HepG2 (cell line): Measurements from ENCODE around the gene NCBP3. TPM values are rescaled to one million over a fixed set of nuclear protein-coding genes. Genes with fewer than 3 reads are reported as not detected.

Source experiments
- AGO2 ChIP-seq: fragments of 200-400 bp; formaldehyde crosslinking; optimal IDR thresholded peaks from 2 replicates; pipeline ENCODE3; 2017; ENCODE audit warnings: mild to moderate bottlenecking, low read depth, low read length, moderate library complexity
- DMAP1 ChIP-seq: IDR thresholded peaks from 2 replicates; pipeline ENCODE4 v1.6.1; 2016
- HNRNPK ChIP-seq: fragments of 200-400 bp; formaldehyde crosslinking; IDR thresholded peaks from 2 replicates; pipeline ENCODE4 v1.6.1; 2018; ENCODE audit warnings: low read length, low read depth, moderate library complexity, mild to moderate bottlenecking; ENCODE audit not compliant: poor library complexity, severe bottlenecking
- KAT7 ChIP-seq: IDR thresholded peaks from 2 replicates; pipeline ENCODE4 v1.6.1; 2018; ENCODE audit warnings: borderline replicate concordance, missing compliant biosample characterization
- MYC ChIP-seq: sonication (generic); formaldehyde crosslinking; IDR thresholded peaks from 2 replicates; pipeline ENCODE4 v1.9.0; 2021; ENCODE audit warnings: missing genetic modification reagents, borderline replicate concordance
- RBFOX2 ChIP-seq: fragments of 200-400 bp; formaldehyde crosslinking; IDR thresholded peaks from 2 replicates; pipeline ENCODE4 v1.6.1; 2017; ENCODE audit warnings: low read depth, mild to moderate bottlenecking, low read length
- RNF2 ChIP-seq: fragments of 450-650 bp; conservative IDR thresholded peaks from 2 replicates; pipeline ENCODE4 v1.6.1; 2016; ENCODE audit warnings: low read depth
- SP5 ChIP-seq: IDR thresholded peaks from 2 replicates; pipeline ENCODE4 v1.6.1; 2016; ENCODE audit warnings: low read depth, borderline replicate concordance
- SPEN ChIP-seq: sonication (generic); formaldehyde crosslinking; IDR thresholded peaks from 2 replicates; pipeline ENCODE4 v1.5.1; 2020; ENCODE audit warnings: low read depth, mild to moderate bottlenecking, missing genetic modification reagents
- THYN1 ChIP-seq: sonication (generic); formaldehyde crosslinking; IDR thresholded peaks from 2 replicates; pipeline ENCODE4 v1.8.1; 2023; ENCODE audit warnings: low read depth, mild to moderate bottlenecking, moderate library complexity, missing genetic modification reagents, borderline replicate concordance
- ZGPAT ChIP-seq: IDR thresholded peaks from 2 replicates; pipeline ENCODE4 v1.6.1; 2016; ENCODE audit warnings: mild to moderate bottlenecking
- ZNF292 ChIP-seq: sonication (generic); formaldehyde crosslinking; IDR thresholded peaks from 2 replicates; pipeline ENCODE4 v1.8.1; 2022; ENCODE audit warnings: mild to moderate bottlenecking, low read depth, missing genetic modification reagents, borderline replicate concordance
- polyA plus RNA-seq, 8 experiments: library from polyadenylated mRNA; depleted of rRNA in 3 of 8; stranded (reverse) in 7 of 8; unstranded in 1 of 8; fragments of >200 nt; fragmentation: Illumina TruSeq in 4 of 8; extraction: Trizol in 4 of 8; gene quantifications; 2 replicates each; pipeline versions ENCODE4 v1.2.1 to v1.2.3, GENCODE V29; 2011 to 2016; ENCODE audit warnings: low read depth in 4 of 8, missing spikeins in 1 of 8, mixed read lengths in 1 of 8; ENCODE audit not compliant: insufficient read depth in 1 of 8
- total RNA-seq, 5 experiments: library from RNA; depleted of rRNA; stranded (reverse); fragments of >200 nt; fragmentation: Illumina TruSeq; extraction: Trizol; gene quantifications; 2 replicates each; pipeline ENCODE4 v1.2.3, GENCODE V29; 2016; ENCODE audit warnings: low read depth in 1 of 5
- TF ChIP-seq, protein P1 (sequence below): sonication (generic); formaldehyde crosslinking; IDR thresholded peaks from 2 replicates; pipeline ENCODE4 v1.5.0; 2020; ENCODE audit warnings: missing genetic modification reagents, mild to moderate bottlenecking, borderline replicate concordance
- TF ChIP-seq, protein P2 (sequence below): sonication (generic); formaldehyde crosslinking; IDR thresholded peaks from 2 replicates; pipeline ENCODE4 v1.4.0; 2020; ENCODE audit warnings: missing genetic modification reagents, borderline replicate concordance
- TF ChIP-seq, protein P3 (sequence below): sonication (generic); formaldehyde crosslinking; IDR thresholded peaks from 2 replicates; pipeline ENCODE4 v1.4.0; 2020; ENCODE audit warnings: missing genetic modification reagents, mild to moderate bottlenecking, borderline replicate concordance
- TF ChIP-seq, protein P4 (sequence below): sonication (generic); formaldehyde crosslinking; IDR thresholded peaks from 2 replicates; pipeline ENCODE4 v1.8.1; 2023; ENCODE audit warnings: mild to moderate bottlenecking, inconsistent platforms, moderate library complexity, missing genetic modification reagents, borderline replicate concordance
- TF ChIP-seq, protein P5 (sequence below): sonication (generic); formaldehyde crosslinking; IDR thresholded peaks from 2 replicates; pipeline ENCODE4 v1.5.0; 2020; ENCODE audit warnings: mild to moderate bottlenecking, missing genetic modification reagents, moderate library complexity

NCBP3 gene
- total and polyA plus RNA-seq, 2 of the 13 experiments (the other 11 are each of a cell fraction or from before 2014, with no cell fraction given), result 19.5 to 24.8 TPM

DNA sequence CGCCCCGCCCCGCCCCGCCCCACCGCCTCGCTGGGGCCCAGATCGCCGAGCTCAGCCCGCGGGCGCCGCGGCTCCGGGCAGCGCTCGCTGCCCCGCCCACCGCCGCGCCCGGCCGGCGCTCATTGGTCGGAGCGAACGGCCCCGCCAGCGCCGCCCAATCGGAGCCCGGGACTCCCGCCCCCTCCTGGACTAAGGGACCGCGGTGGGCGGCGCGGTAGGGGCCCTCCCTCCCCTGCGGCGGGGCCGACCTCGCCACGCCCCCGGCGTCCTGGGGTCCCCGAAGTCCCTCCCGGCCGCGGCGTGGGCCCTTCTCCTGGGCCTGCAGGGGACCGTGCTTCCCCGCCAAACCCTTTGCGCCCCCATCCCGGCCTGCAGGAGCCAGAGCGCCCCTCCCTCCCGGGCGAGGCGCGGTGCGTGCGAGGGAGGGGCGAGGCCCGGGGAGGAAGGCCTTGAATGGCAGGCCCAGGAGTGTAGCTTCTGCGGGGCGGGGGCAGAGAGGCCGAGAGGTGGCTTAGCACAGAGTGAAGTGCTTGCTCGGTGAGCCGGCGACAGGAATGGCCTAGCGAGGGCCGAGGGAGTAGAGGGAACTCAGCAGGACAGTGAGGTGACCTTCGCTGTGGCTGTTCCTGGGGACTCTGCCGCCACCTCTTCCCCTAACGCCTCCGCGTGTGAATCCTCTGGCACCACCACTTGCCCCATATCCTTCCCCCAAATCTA is 47.1 kb upstream of the NCBP3 start, which contains the start of gene CAMKK1 (continued):
- TF ChIP-seq, protein P1, sequence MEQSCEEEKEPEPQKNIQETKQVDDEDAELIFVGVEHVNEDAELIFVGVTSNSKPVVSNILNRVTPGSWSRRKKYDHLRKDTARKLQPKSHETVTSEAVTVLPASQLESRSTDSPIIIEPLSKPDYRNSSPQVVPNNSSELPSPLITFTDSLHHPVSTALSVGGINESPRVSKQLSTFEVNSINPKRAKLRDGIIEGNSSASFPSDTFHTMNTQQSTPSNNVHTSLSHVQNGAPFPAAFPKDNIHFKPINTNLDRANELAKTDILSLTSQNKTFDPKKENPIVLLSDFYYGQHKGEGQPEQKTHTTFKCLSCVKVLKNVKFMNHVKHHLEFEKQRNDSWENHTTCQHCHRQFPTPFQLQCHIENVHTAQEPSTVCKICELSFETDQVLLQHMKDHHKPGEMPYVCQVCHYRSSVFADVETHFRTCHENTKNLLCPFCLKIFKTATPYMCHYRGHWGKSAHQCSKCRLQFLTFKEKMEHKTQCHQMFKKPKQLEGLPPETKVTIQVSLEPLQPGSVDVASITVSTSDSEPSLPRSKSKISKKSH, result no peak; the same call in 1 of the 2 replicates
- TF ChIP-seq AGO2, result no peak
- TF ChIP-seq ZGPAT (CRISPR knock-in tag), result peak; percentile 70; the same call in 1 of the 2 replicates
- TF ChIP-seq ZNF292 (CRISPR knock-in tag), result 0 out of 2 replicates have a peak, but pooled peaks have one; percentile 32
- TF ChIP-seq, protein P2, sequence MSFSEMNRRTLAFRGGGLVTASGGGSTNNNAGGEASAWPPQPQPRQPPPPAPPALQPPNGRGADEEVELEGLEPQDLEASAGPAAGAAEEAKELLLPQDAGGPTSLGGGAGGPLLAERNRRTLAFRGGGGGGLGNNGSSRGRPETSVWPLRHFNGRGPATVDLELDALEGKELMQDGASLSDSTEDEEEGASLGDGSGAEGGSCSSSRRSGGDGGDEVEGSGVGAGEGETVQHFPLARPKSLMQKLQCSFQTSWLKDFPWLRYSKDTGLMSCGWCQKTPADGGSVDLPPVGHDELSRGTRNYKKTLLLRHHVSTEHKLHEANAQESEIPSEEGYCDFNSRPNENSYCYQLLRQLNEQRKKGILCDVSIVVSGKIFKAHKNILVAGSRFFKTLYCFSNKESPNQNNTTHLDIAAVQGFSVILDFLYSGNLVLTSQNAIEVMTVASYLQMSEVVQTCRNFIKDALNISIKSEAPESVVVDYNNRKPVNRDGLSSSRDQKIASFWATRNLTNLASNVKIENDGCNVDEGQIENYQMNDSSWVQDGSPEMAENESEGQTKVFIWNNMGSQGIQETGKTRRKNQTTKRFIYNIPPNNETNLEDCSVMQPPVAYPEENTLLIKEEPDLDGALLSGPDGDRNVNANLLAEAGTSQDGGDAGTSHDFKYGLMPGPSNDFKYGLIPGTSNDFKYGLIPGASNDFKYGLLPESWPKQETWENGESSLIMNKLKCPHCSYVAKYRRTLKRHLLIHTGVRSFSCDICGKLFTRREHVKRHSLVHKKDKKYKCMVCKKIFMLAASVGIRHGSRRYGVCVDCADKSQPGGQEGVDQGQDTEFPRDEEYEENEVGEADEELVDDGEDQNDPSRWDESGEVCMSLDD (CRISPR knock-in tag), result 0 out of 2 replicates have a peak, but pooled peaks have one; percentile 45
- peak; percentile 28 for TF ChIP-seq HNRNPK
- peak; percentile 68; the same call in 1 of the 2 replicates for TF ChIP-seq RNF2
- peak; percentile 53 for TF ChIP-seq SPEN (CRISPR knock-in tag)
- peak; percentile 70; the same call in 1 of the 2 replicates for TF ChIP-seq RBFOX2
- TF ChIP-seq SP5 (CRISPR knock-in tag), result peak; percentile 85
- peak; percentile 65 for TF ChIP-seq DMAP1
- TF ChIP-seq MYC (CRISPR knock-in tag), result peak; percentile 69
- TF ChIP-seq KAT7 (CRISPR knock-in tag), result 0 out of 2 replicates have a peak, but pooled peaks have one; percentile 67
- TF ChIP-seq, protein P3, sequence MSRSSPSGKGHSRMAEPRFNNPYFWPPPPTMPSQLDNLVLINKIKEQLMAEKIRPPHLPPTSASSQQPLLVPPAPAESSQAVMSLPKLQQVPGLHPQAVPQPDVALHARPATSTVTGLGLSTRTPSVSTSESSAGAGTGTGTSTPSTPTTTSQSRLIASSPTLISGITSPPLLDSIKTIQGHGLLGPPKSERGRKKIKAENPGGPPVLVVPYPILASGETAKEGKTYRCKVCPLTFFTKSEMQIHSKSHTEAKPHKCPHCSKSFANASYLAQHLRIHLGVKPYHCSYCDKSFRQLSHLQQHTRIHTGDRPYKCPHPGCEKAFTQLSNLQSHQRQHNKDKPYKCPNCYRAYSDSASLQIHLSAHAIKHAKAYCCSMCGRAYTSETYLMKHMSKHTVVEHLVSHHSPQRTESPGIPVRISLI (CRISPR knock-in tag), result no peak
- TF ChIP-seq, protein P4, sequence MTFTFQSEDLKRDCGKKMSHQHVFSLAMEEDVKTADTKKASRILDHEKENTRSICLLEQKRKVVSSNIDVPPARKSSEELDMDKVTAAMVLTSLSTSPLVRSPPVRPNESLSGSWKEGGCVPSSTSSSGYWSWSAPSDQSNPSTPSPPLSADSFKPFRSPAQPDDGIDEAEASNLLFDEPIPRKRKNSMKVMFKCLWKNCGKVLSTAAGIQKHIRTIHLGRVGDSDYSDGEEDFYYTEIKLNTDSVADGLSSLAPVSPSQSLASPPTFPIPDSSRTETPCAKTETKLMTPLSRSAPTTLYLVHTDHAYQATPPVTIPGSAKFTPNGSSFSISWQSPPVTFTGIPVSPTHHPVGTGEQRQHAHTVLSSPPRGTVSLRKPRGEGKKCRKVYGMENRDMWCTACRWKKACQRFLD (CRISPR knock-in tag), result 0 out of 2 replicates have a peak, but pooled peaks have one; percentile 14
- TF ChIP-seq, protein P5, sequence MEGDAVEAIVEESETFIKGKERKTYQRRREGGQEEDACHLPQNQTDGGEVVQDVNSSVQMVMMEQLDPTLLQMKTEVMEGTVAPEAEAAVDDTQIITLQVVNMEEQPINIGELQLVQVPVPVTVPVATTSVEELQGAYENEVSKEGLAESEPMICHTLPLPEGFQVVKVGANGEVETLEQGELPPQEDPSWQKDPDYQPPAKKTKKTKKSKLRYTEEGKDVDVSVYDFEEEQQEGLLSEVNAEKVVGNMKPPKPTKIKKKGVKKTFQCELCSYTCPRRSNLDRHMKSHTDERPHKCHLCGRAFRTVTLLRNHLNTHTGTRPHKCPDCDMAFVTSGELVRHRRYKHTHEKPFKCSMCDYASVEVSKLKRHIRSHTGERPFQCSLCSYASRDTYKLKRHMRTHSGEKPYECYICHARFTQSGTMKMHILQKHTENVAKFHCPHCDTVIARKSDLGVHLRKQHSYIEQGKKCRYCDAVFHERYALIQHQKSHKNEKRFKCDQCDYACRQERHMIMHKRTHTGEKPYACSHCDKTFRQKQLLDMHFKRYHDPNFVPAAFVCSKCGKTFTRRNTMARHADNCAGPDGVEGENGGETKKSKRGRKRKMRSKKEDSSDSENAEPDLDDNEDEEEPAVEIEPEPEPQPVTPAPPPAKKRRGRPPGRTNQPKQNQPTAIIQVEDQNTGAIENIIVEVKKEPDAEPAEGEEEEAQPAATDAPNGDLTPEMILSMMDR (CRISPR knock-in tag), result 0 out of 2 replicates have a peak, but pooled peaks have one; percentile 18
- TF ChIP-seq THYN1, result 0 out of 2 replicates have a peak, but pooled peaks have one; percentile 61
